SK-N-SH treated with all-trans-retinoic acid at 6 μM for 48 hours (cell line): Measurements from ENCODE around the gene OR51A2.

Experiments used
- ATAC-seq: fragments of 200-7000 bp; cut with Tn5 transposase; 3 replicates; pipeline ENCODE4 v1.9.1; 2020; ENCODE audit warnings: mild to moderate bottlenecking, moderate library complexity
- ARNTL ChIP-seq: fragments of 450-650 bp; formaldehyde crosslinking; IDR thresholded peaks from 2 replicates; pipeline ENCODE4 v1.5.0; 2020; ENCODE audit warnings: low read depth, mild to moderate bottlenecking, moderate library complexity, borderline replicate concordance
- CREB5 ChIP-seq: fragments of 250-450 bp; sonication (Bioruptor Pico); IDR thresholded peaks from 2 replicates; pipeline ENCODE4 v1.5.1; 2020; ENCODE audit warnings: low read depth, mild to moderate bottlenecking, moderate library complexity
- CSDC2 ChIP-seq: fragments of 250-450 bp; sonication (Bioruptor Pico); IDR thresholded peaks from 2 replicates; pipeline ENCODE4 v1.5.0; 2020; ENCODE audit warnings: mild to moderate bottlenecking, moderate library complexity
- GLIS3 ChIP-seq: fragments of 250-450 bp; sonication (Bioruptor Pico); IDR thresholded peaks from 2 replicates; pipeline ENCODE4 v1.5.0; 2020; ENCODE audit warnings: mild to moderate bottlenecking, moderate library complexity
- ISL1 ChIP-seq: fragments of 250-450 bp; sonication (Bioruptor Pico); IDR thresholded peaks from 2 replicates; pipeline ENCODE4 v2.1.2; 2022; ENCODE audit warnings: mild to moderate bottlenecking, moderate library complexity
- OSR1 ChIP-seq: fragments of 250-450 bp; sonication (Bioruptor Pico); IDR thresholded peaks from 2 replicates; pipeline ENCODE4 v1.8.0; 2022; ENCODE audit warnings: moderate library complexity, mild to moderate bottlenecking, inconsistent platforms
- PATZ1 ChIP-seq: fragments of 250-450 bp; sonication (Bioruptor Pico); IDR thresholded peaks from 2 replicates; pipeline ENCODE4 v1.8.0; 2020; ENCODE audit warnings: mild to moderate bottlenecking, moderate library complexity, borderline replicate concordance
- RARB ChIP-seq: fragments of 250-450 bp; sonication (Bioruptor Pico); IDR thresholded peaks from 2 replicates; pipeline ENCODE4 v1.8.0; 2021; ENCODE audit warnings: mild to moderate bottlenecking, moderate library complexity
- SNAI2 ChIP-seq: fragments of 250-450 bp; sonication (Bioruptor Pico); IDR thresholded peaks from 2 replicates; pipeline ENCODE4 v1.5.0; 2020; ENCODE audit warnings: mild to moderate bottlenecking, moderate library complexity
- TCF4 ChIP-seq: fragments of 250-450 bp; sonication (Bioruptor Pico); IDR thresholded peaks from 2 replicates; pipeline ENCODE4 v1.8.0; 2021; ENCODE audit warnings: mild to moderate bottlenecking, moderate library complexity, borderline replicate concordance
- ZC3H10 ChIP-seq: fragments of 250-450 bp; sonication (Bioruptor Pico); IDR thresholded peaks from 2 replicates; pipeline ENCODE4 v1.5.1; 2021; ENCODE audit warnings: mild to moderate bottlenecking, moderate library complexity
- ZFP3 ChIP-seq: fragments of 250-450 bp; sonication (Bioruptor Pico); IDR thresholded peaks from 2 replicates; pipeline ENCODE4 v1.5.0; 2020; ENCODE audit warnings: mild to moderate bottlenecking, moderate library complexity
- ZFP30 ChIP-seq: fragments of 450-650 bp; formaldehyde crosslinking; IDR thresholded peaks from 2 replicates; pipeline ENCODE4 v1.5.0; 2022; ENCODE audit warnings: mild to moderate bottlenecking, moderate library complexity
- ZNF565 ChIP-seq: fragments of 450-650 bp; formaldehyde crosslinking; conservative IDR thresholded peaks from 2 replicates; pipeline ENCODE4 v1.5.0; 2020; ENCODE audit warnings: low read depth, mild to moderate bottlenecking, moderate library complexity
- ZNF70 ChIP-seq: fragments of 450-650 bp; formaldehyde crosslinking; IDR thresholded peaks from 2 replicates; pipeline ENCODE4 v1.5.0; 2020; ENCODE audit warnings: mild to moderate bottlenecking, moderate library complexity
- ZNF8 ChIP-seq: fragments of 450-650 bp; formaldehyde crosslinking; IDR thresholded peaks from 2 replicates; pipeline ENCODE4 v1.5.0; 2020; ENCODE audit warnings: mild to moderate bottlenecking, moderate library complexity
- TF ChIP-seq, protein P1 (sequence below): fragments of 250-450 bp; sonication (Bioruptor Pico); IDR thresholded peaks from 2 replicates; pipeline ENCODE4 v1.5.0; 2020; ENCODE audit warnings: mild to moderate bottlenecking, moderate library complexity

The OR51A2 gene

DNA sequence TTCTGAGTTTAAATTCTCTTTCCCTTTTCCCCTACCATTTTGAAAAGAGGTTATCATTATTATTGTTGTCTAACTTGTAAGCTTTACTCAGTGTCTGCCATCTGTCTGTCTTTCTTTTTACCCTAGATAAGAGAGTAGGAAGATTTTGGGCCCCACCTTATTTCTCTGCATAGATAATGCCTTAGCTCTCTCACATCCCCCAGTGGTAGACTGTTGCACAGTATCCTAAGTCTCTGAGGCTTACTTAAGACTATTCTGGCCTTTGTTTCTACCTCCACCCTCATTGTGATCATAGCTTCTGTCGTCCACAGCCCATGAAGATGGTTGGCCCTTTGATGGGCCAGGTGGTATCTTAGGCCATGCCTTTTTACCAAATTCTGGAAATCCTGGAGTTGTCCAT is 35.5 kb upstream of the OR51A2 start:
- TF ChIP-seq OSR1 (CRISPR knock-in tag) (no peak), ZNF70 (no peak), ZFP30 (CRISPR knock-in tag) (no peak), ISL1 (CRISPR knock-in tag) (no peak), SNAI2 (CRISPR knock-in tag) (no peak), RARB (no peak), CREB5 (no peak), ZC3H10 (CRISPR knock-in tag) (no peak), TCF4 (no peak), ARNTL (CRISPR knock-in tag) (no peak), PATZ1 (CRISPR knock-in tag) (no peak), ZNF565 (CRISPR knock-in tag) (no peak), CSDC2 (CRISPR knock-in tag) (no peak)
- TF ChIP-seq, protein P1, sequence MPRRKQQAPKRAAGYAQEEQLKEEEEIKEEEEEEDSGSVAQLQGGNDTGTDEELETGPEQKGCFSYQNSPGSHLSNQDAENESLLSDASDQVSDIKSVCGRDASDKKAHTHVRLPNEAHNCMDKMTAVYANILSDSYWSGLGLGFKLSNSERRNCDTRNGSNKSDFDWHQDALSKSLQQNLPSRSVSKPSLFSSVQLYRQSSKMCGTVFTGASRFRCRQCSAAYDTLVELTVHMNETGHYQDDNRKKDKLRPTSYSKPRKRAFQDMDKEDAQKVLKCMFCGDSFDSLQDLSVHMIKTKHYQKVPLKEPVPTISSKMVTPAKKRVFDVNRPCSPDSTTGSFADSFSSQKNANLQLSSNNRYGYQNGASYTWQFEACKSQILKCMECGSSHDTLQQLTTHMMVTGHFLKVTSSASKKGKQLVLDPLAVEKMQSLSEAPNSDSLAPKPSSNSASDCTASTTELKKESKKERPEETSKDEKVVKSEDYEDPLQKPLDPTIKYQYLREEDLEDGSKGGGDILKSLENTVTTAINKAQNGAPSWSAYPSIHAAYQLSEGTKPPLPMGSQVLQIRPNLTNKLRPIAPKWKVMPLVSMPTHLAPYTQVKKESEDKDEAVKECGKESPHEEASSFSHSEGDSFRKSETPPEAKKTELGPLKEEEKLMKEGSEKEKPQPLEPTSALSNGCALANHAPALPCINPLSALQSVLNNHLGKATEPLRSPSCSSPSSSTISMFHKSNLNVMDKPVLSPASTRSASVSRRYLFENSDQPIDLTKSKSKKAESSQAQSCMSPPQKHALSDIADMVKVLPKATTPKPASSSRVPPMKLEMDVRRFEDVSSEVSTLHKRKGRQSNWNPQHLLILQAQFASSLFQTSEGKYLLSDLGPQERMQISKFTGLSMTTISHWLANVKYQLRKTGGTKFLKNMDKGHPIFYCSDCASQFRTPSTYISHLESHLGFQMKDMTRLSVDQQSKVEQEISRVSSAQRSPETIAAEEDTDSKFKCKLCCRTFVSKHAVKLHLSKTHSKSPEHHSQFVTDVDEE: no peak
- TF ChIP-seq, all 23 proteins: peak for 0
- ATAC-seq: peak; percentile 34; the same call in 1 of the 3 replicates

- no peak for ATAC-seq
- TF ChIP-seq ZNF565 (CRISPR knock-in tag): no peak
Measured at GRCh38 chr11:4983841-4984240, 28.3 kb upstream of the OR51A2 start.

- ATAC-seq: no peak
- TF ChIP-seq GLIS3 (CRISPR knock-in tag): no peak
Measured at GRCh38 chr11:4982678-4983077, 27.2 kb upstream of the OR51A2 start.

GRCh38 chr11:4979036-4979435 is 23.5 kb upstream of the OR51A2 start:
- ATAC-seq: no peak
- TF ChIP-seq ZFP30 (CRISPR knock-in tag) (no peak), ZNF8 (CRISPR knock-in tag) (no peak), PATZ1 (CRISPR knock-in tag) (no peak), GLIS3 (CRISPR knock-in tag) (no peak), ISL1 (CRISPR knock-in tag) (no peak), RARB (no peak), ZFP3 (CRISPR knock-in tag) (no peak)
- TF ChIP-seq, protein P1: no peak
